H1 (cell line): ENCODE results near the gene LAMB1. TPM values are rescaled to one million over a fixed set of nuclear protein-coding genes. Genes with fewer than 3 reads are reported as not detected.

Source experiments
- CTCF ChIA-PET: fragments of 300-600 bp; sonication (Branson Sonifier 250); formaldehyde crosslinking; loops from one replicate; lab custom pipeline; 2021; ENCODE audit not compliant: partially characterized antibody; lab: Charles Lee
- POLR2A ChIA-PET: fragments of 300-600 bp; sonication (Branson Sonifier 250); formaldehyde crosslinking; loops from one replicate; lab custom pipeline; 2021; ENCODE audit warnings: inconsistent platforms; ENCODE audit not compliant: partially characterized antibody; lab: Charles Lee
- DNase-seq, 2 experiments: peaks; one replicate each; pipeline versions ENCODE4 v3.0.0 to v3.0.0-alpha.2; 2010 to 2022; ENCODE audit warnings: low spot score in 2 of 2, low read depth in 1 of 2, mixed read lengths in 1 of 2
- FAIRE-seq: peaks from 2 replicates; lab custom pipeline; 2011; peaks lifted over from hg19 to GRCh38; lab: Jason Lieb, UNC
- H2AFZ ChIP-seq: 2 replicates; pipeline ENCODE4 v1.8.1; 2012; ENCODE audit warnings: low read length, inconsistent platforms
- H2AK5ac ChIP-seq: 2 replicates; pipeline ENCODE4 v1.6.1; 2013; ENCODE audit warnings: low read depth, low read length
- H2BK120ac ChIP-seq: replicated peaks from 2 replicates; pipeline ENCODE3; 2013; ENCODE audit warnings: low read depth, low read length, inconsistent platforms
- H2BK12ac ChIP-seq: 2 replicates; pipeline ENCODE4 v1.6.1; 2013; ENCODE audit warnings: low read depth, low read length
- H2BK15ac ChIP-seq: 2 replicates; pipeline ENCODE4 v1.6.1; 2013; ENCODE audit warnings: low read length
- H2BK20ac ChIP-seq: 2 replicates; pipeline ENCODE4 v1.6.1; 2013; ENCODE audit warnings: low read length
- H2BK5ac ChIP-seq: 2 replicates; pipeline ENCODE4 v1.6.1; 2013; ENCODE audit warnings: low read depth, low read length
- H3K14ac ChIP-seq: 2 replicates; pipeline ENCODE4 v1.6.1; 2013; ENCODE audit warnings: inconsistent platforms; ENCODE audit not compliant: insufficient read length
- H3K18ac ChIP-seq: 2 replicates; pipeline ENCODE4 v1.6.1; 2013; ENCODE audit warnings: low read length; ENCODE audit errors: extremely low read depth
- H3K23ac ChIP-seq: 2 replicates; pipeline ENCODE4 v1.6.1; 2013; ENCODE audit warnings: inconsistent platforms; ENCODE audit not compliant: insufficient read length
- H3K23me2 ChIP-seq: 2 replicates; pipeline ENCODE4 v1.6.1; 2013; ENCODE audit warnings: low read depth, low read length
- H3K27ac ChIP-seq: 2 replicates; pipeline ENCODE4 v1.6.1; 2011; ENCODE audit warnings: low read depth, low read length, inconsistent platforms
- H3K27me3 ChIP-seq, 4 experiments: replicated peaks in 1 of 4; 1 replicate in 1 of 4; 2 replicates in 3 of 4; pipeline versions ENCODE4 v1.6.1 to v1.8.1; 2011 to 2013; ENCODE audit warnings: low read length in 3 of 4, mild to moderate bottlenecking in 3 of 4, inconsistent platforms in 2 of 4, mixed read lengths in 2 of 4, moderate library complexity in 1 of 4; ENCODE audit not compliant: control insufficient read depth in 3 of 4, insufficient read depth in 3 of 4; ENCODE audit errors: extremely low read depth in 1 of 4
- H3K36me3 ChIP-seq, 4 experiments: 2 replicates each; pipeline versions ENCODE4 v1.6.1 to v1.8.1; 2011 to 2013; ENCODE audit warnings: mild to moderate bottlenecking in 4 of 4, low read length in 3 of 4, moderate library complexity in 2 of 4, control low read depth in 1 of 4, inconsistent platforms in 1 of 4; ENCODE audit not compliant: insufficient read depth in 4 of 4, control insufficient read depth in 2 of 4
- H3K4ac ChIP-seq: replicated peaks from 2 replicates; pipeline ENCODE3; 2013; ENCODE audit warnings: low read length, low read depth, mixed read lengths, inconsistent platforms; ENCODE audit not compliant: insufficient read length
- H3K4me1 ChIP-seq, 4 experiments: replicated peaks in 1 of 4; 1 replicate in 1 of 4; 2 replicates in 3 of 4; pipeline versions ENCODE4 v1.6.1 to v1.8.1; 2011 to 2013; ENCODE audit warnings: low read length in 3 of 4, inconsistent platforms in 2 of 4, mixed read lengths in 1 of 4; ENCODE audit not compliant: insufficient read depth in 4 of 4, control insufficient read depth in 3 of 4
- H3K4me2 ChIP-seq, 2 experiments: 2 replicates each; pipeline versions ENCODE4 v1.6.1 to v1.8.1; 2011 to 2013; ENCODE audit warnings: low read depth in 2 of 2, low read length in 2 of 2, control low read depth in 1 of 2, inconsistent platforms in 1 of 2, mild to moderate bottlenecking in 1 of 2; ENCODE audit not compliant: insufficient read depth in 1 of 2
- H3K4me3 ChIP-seq, 4 experiments: fragments of 200-600, 300-600 bp in 1 of 4; sonication (generic), shearing (Covaris generic), sonication (Bioruptor Twin) in 1 of 4; 2 replicates each; pipeline versions ENCODE4 v1.5.1 to v1.8.1; 2011 to 2016; ENCODE audit warnings: low read length in 4 of 4, low read depth in 3 of 4, control low read depth in 2 of 4, inconsistent platforms in 2 of 4, mild to moderate bottlenecking in 2 of 4, mixed read lengths in 1 of 4, moderate library complexity in 1 of 4; ENCODE audit not compliant: insufficient read depth in 2 of 4; ENCODE audit errors: extremely low read depth in 1 of 4
- H3K56ac ChIP-seq: replicated peaks from 2 replicates; pipeline ENCODE3; 2013; ENCODE audit warnings: low read depth, mild to moderate bottlenecking, mixed read lengths, low read length, inconsistent platforms; ENCODE audit not compliant: insufficient read length
- H3K79me1 ChIP-seq: 2 replicates; pipeline ENCODE4 v1.6.1; 2013; ENCODE audit warnings: low read depth, low read length, control low read depth
- H3K79me2 ChIP-seq, 2 experiments: 2 replicates each; pipeline versions ENCODE4 v1.6.1 to v1.8.1; 2012 to 2013; ENCODE audit warnings: low read length in 2 of 2, mild to moderate bottlenecking in 2 of 2, inconsistent platforms in 1 of 2; ENCODE audit not compliant: insufficient read depth in 2 of 2, control insufficient read depth in 1 of 2
- H3K9ac ChIP-seq, 4 experiments: replicated peaks in 1 of 4; 1 replicate in 1 of 4; 2 replicates in 3 of 4; pipeline versions ENCODE4 v1.6.1 to v1.8.1; 2011 to 2013; ENCODE audit warnings: low read depth in 3 of 4, low read length in 3 of 4, control low read depth in 2 of 4, mild to moderate bottlenecking in 2 of 4, moderate library complexity in 2 of 4, inconsistent platforms in 1 of 4; ENCODE audit errors: extremely low read depth in 1 of 4
- H3K9me3 ChIP-seq, 2 experiments: 2 replicates each; pipeline versions ENCODE4 v1.6.1 to v1.8.1; 2012 to 2013; ENCODE audit warnings: mild to moderate bottlenecking in 2 of 2, moderate library complexity in 2 of 2, control low read depth in 1 of 2, inconsistent platforms in 1 of 2, low read depth in 1 of 2, low read length in 1 of 2, mixed read lengths in 1 of 2; ENCODE audit not compliant: insufficient read depth in 2 of 2
- H4K20me1 ChIP-seq, 2 experiments: replicated peaks in 1 of 2; 2 replicates each; pipeline versions ENCODE3 to v1.8.1; 2011 to 2013; ENCODE audit warnings: inconsistent platforms in 2 of 2, low read length in 2 of 2, mild to moderate bottlenecking in 1 of 2; ENCODE audit not compliant: insufficient read depth in 2 of 2, control insufficient read depth in 1 of 2
- H4K5ac ChIP-seq: 2 replicates; pipeline ENCODE4 v1.6.1; 2013; ENCODE audit warnings: low read length, low read depth, mixed read lengths, inconsistent platforms; ENCODE audit not compliant: insufficient read length
- H4K8ac ChIP-seq: 2 replicates; pipeline ENCODE4 v1.8.0; 2013; ENCODE audit warnings: mild to moderate bottlenecking, moderate library complexity, low read length, inconsistent platforms; ENCODE audit not compliant: insufficient read depth; ENCODE audit errors: extremely low read depth
- H4K91ac ChIP-seq: replicated peaks from 2 replicates; pipeline ENCODE3; 2013; ENCODE audit warnings: low read length, mixed read lengths, inconsistent platforms; ENCODE audit not compliant: insufficient read length
- CEBPB ChIP-seq: IDR thresholded peaks from 2 replicates; pipeline ENCODE4 v1.6.1; 2012; ENCODE audit warnings: low read depth, low read length
- JUN ChIP-seq: IDR thresholded peaks from 2 replicates; pipeline ENCODE4 v1.6.1; 2011; ENCODE audit warnings: low read depth, mild to moderate bottlenecking, improper control_type of control experiment, low read length
- KDM1A ChIP-seq: fragments of 200-600, 300-600 bp; sonication (generic); IDR thresholded peaks from 2 replicates; pipeline ENCODE4 v1.7.1; 2016; ENCODE audit warnings: mild to moderate bottlenecking, low read length, borderline replicate concordance
- SP4 ChIP-seq: IDR thresholded peaks from 2 replicates; pipeline ENCODE4 v1.6.1; 2012; ENCODE audit warnings: low read length, inconsistent platforms
- WGBS, 2 experiments: shearing (Covaris generic) in 1 of 2; methylation state at CpG; one replicate each; pipeline versions ENCODE4 v1.1.6 to v1.1.7; 2013 to 2015; ENCODE audit warnings: low lambda C conversion rate in 2 of 2, mixed read lengths in 2 of 2, inconsistent platforms in 1 of 2, low coverage in 1 of 2, missing lambda C conversion rate in 1 of 2; ENCODE audit not compliant: insufficient replicate concordance in 2 of 2, insufficient coverage in 1 of 2, insufficient read length in 1 of 2; ENCODE audit errors: extremely low coverage in 1 of 2, missing lambda C conversion rate in 1 of 2; 5-methylcytosine and 5-hydroxymethylcytosine counted together
- polyA plus RNA-seq, 7 experiments: library from polyadenylated mRNA; depleted of rRNA in 3 of 7; stranded (reverse) in 5 of 7; unstranded in 2 of 7; fragments of >200 nt in 5 of 7; fragments of 200-250 nt in 2 of 7; gene quantifications; 1 replicate in 5 of 7; 2 replicates in 1 of 7; 4 replicates in 1 of 7; pipeline versions ENCODE4 v1.2.1 to v1.2.3, GENCODE V29; 2011 to 2013; ENCODE audit warnings: missing spikeins in 2 of 7, mixed read lengths in 2 of 7
- total RNA-seq: library from RNA; stranded (reverse); fragmentation: NEBNext Ultra II Directional; extraction: Animal tissue kit (Norgen Biotek cat#: 25700); gene quantifications from 2 replicates; pipeline ENCODE4 v1.2.1, GENCODE V29; 2021

The LAMB1 gene
- total and polyA plus RNA-seq, 2 of the 8 experiments (the other 6 are each of a cell fraction or from before 2014, with no cell fraction given): 31.9 to 38.5 TPM

DNA sequence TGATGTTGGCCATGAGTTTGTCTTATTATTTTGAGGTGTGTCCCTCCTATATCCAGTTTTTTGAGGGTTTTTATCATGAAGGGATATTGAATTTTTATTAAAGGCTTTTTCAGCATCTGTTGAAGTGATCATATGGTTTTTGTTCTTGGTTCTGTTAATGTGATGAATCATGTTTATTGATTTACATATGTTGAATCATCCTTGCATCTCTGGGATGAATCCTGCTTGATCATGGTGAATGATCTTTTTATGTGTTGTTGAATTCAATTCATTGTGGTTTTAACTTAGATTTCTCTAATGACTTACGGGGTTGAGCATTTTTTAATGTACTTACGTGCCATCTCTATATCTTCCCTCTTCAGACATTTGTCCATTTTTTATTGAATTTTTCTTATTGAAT lies 89.1 kb downstream of the LAMB1 start:
- H3K4ac ChIP-seq: no peak overlapping the region
- no peak overlapping the region for H3K27ac ChIP-seq
- no peaks in the 10 kb centered on the region for H4K20me1 ChIP-seq
- H3K56ac ChIP-seq: no peak overlapping the region
- H2AFZ ChIP-seq: no peak overlapping the region
- no peaks in the 10 kb centered on the region for H3K9me3 ChIP-seq
- no peak overlapping the region for H2BK120ac ChIP-seq
- H2BK12ac ChIP-seq: no peak overlapping the region
- H2BK20ac ChIP-seq: no peak overlapping the region
- H3K23ac ChIP-seq: no peak overlapping the region
- H2AK5ac ChIP-seq: no peak overlapping the region
- H3K27me3 ChIP-seq: no peaks in the 10 kb centered on the region
- TF ChIP-seq KDM1A: no peak
- no peak for TF ChIP-seq JUN
- no peak for TF ChIP-seq CEBPB
- no peak for TF ChIP-seq SP4
- H3K79me2 ChIP-seq: peaks cover 0 to 5% of the 10 kb centered on the region in 2 experiments; a peak in 1 of 4 replicates
- no peak overlapping the region for H2BK5ac ChIP-seq
- no peak overlapping the region for H4K5ac ChIP-seq
- no peak overlapping the region for H4K91ac ChIP-seq
- WGBS, 2 experiments: 95% methylated on average over 2 of the region's 2 CpGs; no CpG with 5 or more reads in 1 of the 2 experiments
- H3K36me3 ChIP-seq: peaks cover 8 to 58% (median 22%) of the 10 kb centered on the region in 4 experiments
- no peaks in the 10 kb centered on the region; the same call in 1 of the 2 replicates for H3K79me1 ChIP-seq
- H3K14ac ChIP-seq: no peak overlapping the region
- H3K4me1 ChIP-seq: no peaks in the 10 kb centered on the region
- no peak overlapping the region for H2BK15ac ChIP-seq
- no peak overlapping the region for H3K18ac ChIP-seq
- ChIA-PET CTCF (no interaction called here), POLR2A (no interaction called here)
- no peak overlapping the region for H4K8ac ChIP-seq
- H3K4me3 ChIP-seq: no peak overlapping the region
- H3K9ac ChIP-seq: no peak overlapping the region
- FAIRE-seq: no peak
- DNase-seq: no peak
- 0 out of 2 replicates have a peak, but pooled peaks cover 1% of the 10 kb centered on the region for H3K23me2 ChIP-seq
- no peak overlapping the region for H3K4me2 ChIP-seq
